ENCODE measurements around the gene FLT1.

The FLT1 gene

GRCh38 chr13:28531845-28532387 lies 37.0 kb upstream of the FLT1 start:
- Histone ChIP-seq H3K4me2 (ENCODE audit: low read length) (no peak overlapping the region), H3K9me2 (ENCODE audit: low read depth, low read length) (no peaks in the 10 kb centered on the region), H3K9ac (ENCODE audit: low read length) (no peak overlapping the region), H3K4me3 (ENCODE audit: low read depth, low read length, poor library complexity, severe bottlenecking) (no peak overlapping the region), H3K9me3 (ENCODE audit: low read length) (no peaks in the 10 kb centered on the region), H3K27ac (ENCODE audit: low read depth, low read length, poor library complexity, severe bottlenecking) (no peak overlapping the region), H2AFZ (ENCODE audit: low read length) (no peak overlapping the region), H3K4me1 (ENCODE audit: insufficient read depth, low read length, severe bottlenecking) (no peaks in the 10 kb centered on the region), H3K79me2 (ENCODE audit: insufficient read depth, low read length) (no peaks in the 10 kb centered on the region), H3K36me3 (ENCODE audit: insufficient read depth, low read length) (no peaks in the 10 kb centered on the region), H4K20me1 (ENCODE audit: insufficient read depth, low read length) (no peaks in the 10 kb centered on the region), H3K27me3 (ENCODE audit: insufficient read depth, low read length) (no peaks in the 10 kb centered on the region), H3F3A (ENCODE audit: insufficient read depth, low read length) (no peaks in the 10 kb centered on the region)
- TF ChIP-seq EZH2 (IDR thresholded peaks at IDR 0.05; ENCODE audit: borderline replicate concordance, low read length) (no peak), CTCF (IDR thresholded peaks at IDR 0.05; ENCODE audit: low read length) (no peak)

GRCh38 chr13:28531077-28531844 lies 36.3 kb upstream of the FLT1 start:
- no peak overlapping the region for H3K27ac ChIP-seq (ENCODE audit: low read depth, low read length, poor library complexity, severe bottlenecking)
- TF ChIP-seq CTCF (IDR thresholded peaks at IDR 0.05; ENCODE audit: low read length) (no peak), EZH2 (IDR thresholded peaks at IDR 0.05; ENCODE audit: borderline replicate concordance, low read length) (no peak)
- H3F3A ChIP-seq (ENCODE audit: insufficient read depth, low read length) = no peaks in the 10 kb centered on the region
- H3K4me2 ChIP-seq (ENCODE audit: low read length) = no peak overlapping the region
- H4K20me1 ChIP-seq (ENCODE audit: insufficient read depth, low read length) = no peaks in the 10 kb centered on the region
- H3K79me2 ChIP-seq (ENCODE audit: insufficient read depth, low read length) = no peaks in the 10 kb centered on the region
- no peaks in the 10 kb centered on the region for H3K9me3 ChIP-seq (ENCODE audit: low read length)
- no peaks in the 10 kb centered on the region for H3K4me1 ChIP-seq (ENCODE audit: insufficient read depth, low read length, severe bottlenecking)
- no peaks in the 10 kb centered on the region for H3K27me3 ChIP-seq (ENCODE audit: insufficient read depth, low read length)
- no peak overlapping the region for H2AFZ ChIP-seq (ENCODE audit: low read length)
- H3K36me3 ChIP-seq (ENCODE audit: insufficient read depth, low read length) = no peaks in the 10 kb centered on the region
- H3K9ac ChIP-seq (ENCODE audit: low read length) = no peak overlapping the region
- H3K4me3 ChIP-seq (ENCODE audit: low read depth, low read length, poor library complexity, severe bottlenecking) = no peak overlapping the region
- H3K9me2 ChIP-seq (ENCODE audit: low read depth, low read length) = no peaks in the 10 kb centered on the region

- no peaks in the 10 kb centered on the region for H3K36me3 ChIP-seq (ENCODE audit: insufficient read depth, low read length)
- H3K9me2 ChIP-seq (ENCODE audit: low read depth, low read length) = no peaks in the 10 kb centered on the region
- no peak overlapping the region for H3K4me2 ChIP-seq (ENCODE audit: low read length)
- H3K27me3 ChIP-seq (ENCODE audit: insufficient read depth, low read length) = no peaks in the 10 kb centered on the region
- H3K4me1 ChIP-seq (ENCODE audit: insufficient read depth, low read length, severe bottlenecking) = no peaks in the 10 kb centered on the region
- no peak overlapping the region for H3K27ac ChIP-seq (ENCODE audit: low read depth, low read length, poor library complexity, severe bottlenecking)
- no peak overlapping the region for H3K4me3 ChIP-seq (ENCODE audit: low read depth, low read length, poor library complexity, severe bottlenecking)
- no peak overlapping the region for H3K9ac ChIP-seq (ENCODE audit: low read length)
- H2AFZ ChIP-seq (ENCODE audit: low read length) = no peak overlapping the region
- H3K9me3 ChIP-seq (ENCODE audit: low read length) = no peaks in the 10 kb centered on the region
- TF ChIP-seq EZH2 (IDR thresholded peaks at IDR 0.05; ENCODE audit: borderline replicate concordance, low read length) = no peak
- no peak for TF ChIP-seq CTCF (IDR thresholded peaks at IDR 0.05; ENCODE audit: low read length)
- no peaks in the 10 kb centered on the region for H3K79me2 ChIP-seq (ENCODE audit: insufficient read depth, low read length)
- no peaks in the 10 kb centered on the region for H3F3A ChIP-seq (ENCODE audit: insufficient read depth, low read length)
- H4K20me1 ChIP-seq (ENCODE audit: insufficient read depth, low read length) = no peaks in the 10 kb centered on the region
Measured at GRCh38 chr13:28530729-28531076, 35.8 kb upstream of the FLT1 start.

All from OCI-LY1 (cell line).